Loucy (cell line): Measurements from ENCODE around the gene TNS3.

Experiments
- H2AFZ ChIP-seq: fragments of 200-600 bp; sonication (generic); 2 replicates; pipeline ENCODE4 v1.6.0; 2016; ENCODE audit warnings: antibody characterized with exemption, mild to moderate bottlenecking, low read length, moderate library complexity
- H3F3A ChIP-seq: fragments of 200-600 bp; 2 replicates; pipeline ENCODE4 v1.6.0; 2016; ENCODE audit warnings: antibody characterized with exemption, low read depth, mild to moderate bottlenecking
- H3K27me3 ChIP-seq: fragments of 200-600 bp; sonication (generic); 2 replicates; pipeline ENCODE4 v1.6.1; 2014; ENCODE audit warnings: low read length, mild to moderate bottlenecking; ENCODE audit not compliant: insufficient read depth, poor library complexity, severe bottlenecking
- H3K36me3 ChIP-seq: fragments of 200-600 bp; sonication (generic); 2 replicates; pipeline ENCODE4 v1.6.1; 2016; ENCODE audit warnings: low read length; ENCODE audit not compliant: insufficient read depth
- H3K4me1 ChIP-seq: fragments of 200-600 bp; sonication (generic); 2 replicates; pipeline ENCODE4 v1.5.1; 2014; ENCODE audit warnings: low read length, mild to moderate bottlenecking; ENCODE audit not compliant: insufficient read depth, poor library complexity, severe bottlenecking
- H3K4me2 ChIP-seq: fragments of 200-600 bp; sonication (generic); 2 replicates; pipeline ENCODE4 v1.6.0; 2014; ENCODE audit warnings: antibody characterized with exemption, low read length, low read depth, mild to moderate bottlenecking; ENCODE audit not compliant: poor library complexity, severe bottlenecking
- H3K4me3 ChIP-seq: fragments of 200-600 bp; sonication (generic); 2 replicates; pipeline ENCODE4 v1.5.1; 2014; ENCODE audit warnings: low read length, mild to moderate bottlenecking, mixed read lengths; ENCODE audit not compliant: poor library complexity, severe bottlenecking
- H3K79me2 ChIP-seq: fragments of 200-600 bp; sonication (generic); 2 replicates; pipeline ENCODE4 v1.6.1; 2014; ENCODE audit warnings: low read length; ENCODE audit not compliant: insufficient read depth
- H3K9ac ChIP-seq: fragments of 200-600 bp; sonication (generic); 2 replicates; pipeline ENCODE4 v1.6.0; 2014; ENCODE audit warnings: mild to moderate bottlenecking, low read depth, low read length, moderate library complexity; ENCODE audit not compliant: poor library complexity, severe bottlenecking
- H3K9me2 ChIP-seq: fragments of 200-600 bp; sonication (generic); replicated peaks from 2 replicates; pipeline ENCODE4 v1.6.1; 2016; ENCODE audit warnings: low read depth, low read length, mixed read lengths
- H3K9me3 ChIP-seq: fragments of 200-600 bp; sonication (generic); 2 replicates; pipeline ENCODE4 v1.6.1; 2014; ENCODE audit warnings: mild to moderate bottlenecking, antibody characterized with exemption, low read length, low read depth; ENCODE audit not compliant: insufficient read depth
- H4K20me1 ChIP-seq: fragments of 200-600 bp; sonication (generic); 2 replicates; pipeline ENCODE4 v1.6.0; 2014; ENCODE audit warnings: antibody characterized with exemption, low read length, mild to moderate bottlenecking; ENCODE audit not compliant: insufficient read depth, poor library complexity, severe bottlenecking
- EZH2phosphoT487 ChIP-seq: fragments of 200-600 bp; IDR thresholded peaks from 2 replicates; pipeline ENCODE4 v1.6.1; 2018; ENCODE audit warnings: antibody characterized with exemption, mild to moderate bottlenecking, moderate library complexity, borderline replicate concordance
- TF ChIP-seq, protein P1 (sequence below): fragments of 200-600 bp; sonication (generic); conservative IDR thresholded peaks from 2 replicates; pipeline ENCODE4 v1.5.1; 2014; ENCODE audit warnings: mild to moderate bottlenecking, antibody characterized with exemption, low read length

TNS3 gene

DNA sequence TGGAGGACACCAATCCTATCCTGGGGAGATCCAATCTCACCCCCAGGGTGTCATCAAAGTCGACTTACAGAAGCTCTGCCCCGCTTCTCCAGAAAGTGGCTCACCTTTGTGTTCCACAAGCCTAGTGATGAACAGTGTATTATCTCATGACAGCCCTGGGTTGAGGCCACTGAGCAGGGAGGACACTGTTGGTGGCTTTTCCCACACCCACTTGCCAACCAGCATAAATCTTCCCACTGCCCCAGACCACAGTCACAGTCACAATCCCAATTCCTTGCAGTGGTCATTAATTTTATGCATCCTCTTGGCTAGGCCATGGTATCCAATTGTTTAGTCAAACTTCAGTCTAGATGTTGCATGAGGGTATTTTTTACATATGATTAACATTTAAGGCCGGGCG is 18.4 kb downstream of the TNS3 start:
- H3K4me3 ChIP-seq = no peak overlapping the region
- H3K9ac ChIP-seq = no peak overlapping the region
- H3K4me1 ChIP-seq = no peaks in the 10 kb centered on the region
- TF ChIP-seq, protein P1, sequence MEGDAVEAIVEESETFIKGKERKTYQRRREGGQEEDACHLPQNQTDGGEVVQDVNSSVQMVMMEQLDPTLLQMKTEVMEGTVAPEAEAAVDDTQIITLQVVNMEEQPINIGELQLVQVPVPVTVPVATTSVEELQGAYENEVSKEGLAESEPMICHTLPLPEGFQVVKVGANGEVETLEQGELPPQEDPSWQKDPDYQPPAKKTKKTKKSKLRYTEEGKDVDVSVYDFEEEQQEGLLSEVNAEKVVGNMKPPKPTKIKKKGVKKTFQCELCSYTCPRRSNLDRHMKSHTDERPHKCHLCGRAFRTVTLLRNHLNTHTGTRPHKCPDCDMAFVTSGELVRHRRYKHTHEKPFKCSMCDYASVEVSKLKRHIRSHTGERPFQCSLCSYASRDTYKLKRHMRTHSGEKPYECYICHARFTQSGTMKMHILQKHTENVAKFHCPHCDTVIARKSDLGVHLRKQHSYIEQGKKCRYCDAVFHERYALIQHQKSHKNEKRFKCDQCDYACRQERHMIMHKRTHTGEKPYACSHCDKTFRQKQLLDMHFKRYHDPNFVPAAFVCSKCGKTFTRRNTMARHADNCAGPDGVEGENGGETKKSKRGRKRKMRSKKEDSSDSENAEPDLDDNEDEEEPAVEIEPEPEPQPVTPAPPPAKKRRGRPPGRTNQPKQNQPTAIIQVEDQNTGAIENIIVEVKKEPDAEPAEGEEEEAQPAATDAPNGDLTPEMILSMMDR = no peak
- no peak for TF ChIP-seq EZH2phosphoT487
- H3K9me3 ChIP-seq = peaks cover 3% of the 10 kb centered on the region; the same call in 1 of the 2 replicates
- H3K27me3 ChIP-seq = no peaks in the 10 kb centered on the region
- H3K4me2 ChIP-seq = no peak overlapping the region
- no peak overlapping the region for H2AFZ ChIP-seq
- no peaks in the 10 kb centered on the region for H4K20me1 ChIP-seq
- no peaks in the 10 kb centered on the region for H3K79me2 ChIP-seq
- H3K36me3 ChIP-seq = no peaks in the 10 kb centered on the region
- no peaks in the 10 kb centered on the region for H3K9me2 ChIP-seq
- H3F3A ChIP-seq = no peaks in the 10 kb centered on the region

DNA sequence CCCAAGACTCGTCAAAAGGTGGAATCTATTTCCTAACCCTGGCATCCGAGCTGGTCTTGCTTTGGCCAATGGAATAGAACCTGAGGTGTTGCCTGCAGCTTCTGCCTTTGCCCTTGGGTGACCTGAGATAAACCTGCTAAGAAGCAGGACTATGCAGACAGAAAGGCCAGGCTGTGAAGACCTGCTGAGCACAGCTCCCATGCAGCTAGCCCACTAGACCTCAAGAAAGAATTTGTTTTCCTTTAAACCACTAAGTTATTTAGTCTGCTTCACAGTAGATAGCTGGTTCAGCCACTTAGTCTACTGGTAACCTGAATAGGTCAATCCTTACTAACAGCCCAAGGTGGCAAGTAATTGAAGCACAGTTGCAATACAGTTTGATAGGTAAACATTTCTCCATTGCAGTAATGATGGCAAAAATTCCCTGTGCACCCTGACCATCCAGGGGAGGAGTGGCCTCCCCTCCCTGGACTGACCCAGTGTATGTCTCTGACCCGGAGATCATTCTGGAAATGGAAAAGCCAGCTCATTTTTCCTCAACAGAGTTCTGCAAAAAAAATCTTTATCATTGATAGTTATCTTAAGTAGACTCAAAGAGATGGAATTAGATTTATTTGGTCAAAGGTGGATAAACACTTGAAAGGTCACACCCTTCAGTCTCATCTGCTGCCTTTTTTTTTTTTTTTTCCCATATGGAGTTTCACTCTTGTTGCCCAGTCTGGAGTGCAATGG is 20.0 kb downstream of the TNS3 start:
- Histone ChIP-seq H3K4me1 (no peaks in the 10 kb centered on the region), H3K4me2 (no peak overlapping the region), H3K27me3 (no peaks in the 10 kb centered on the region), H3K9ac (no peak overlapping the region), H4K20me1 (no peaks in the 10 kb centered on the region), H3K4me3 (no peak overlapping the region), H3K79me2 (no peaks in the 10 kb centered on the region), H3K36me3 (no peaks in the 10 kb centered on the region), H3F3A (no peaks in the 10 kb centered on the region), H3K9me3 (peaks cover 7% of the 10 kb centered on the region; the same call in 1 of the 2 replicates), H3K9me2 (no peaks in the 10 kb centered on the region), H2AFZ (no peak overlapping the region)
- TF ChIP-seq, protein P1 = no peak
- TF ChIP-seq EZH2phosphoT487 = no peak

DNA sequence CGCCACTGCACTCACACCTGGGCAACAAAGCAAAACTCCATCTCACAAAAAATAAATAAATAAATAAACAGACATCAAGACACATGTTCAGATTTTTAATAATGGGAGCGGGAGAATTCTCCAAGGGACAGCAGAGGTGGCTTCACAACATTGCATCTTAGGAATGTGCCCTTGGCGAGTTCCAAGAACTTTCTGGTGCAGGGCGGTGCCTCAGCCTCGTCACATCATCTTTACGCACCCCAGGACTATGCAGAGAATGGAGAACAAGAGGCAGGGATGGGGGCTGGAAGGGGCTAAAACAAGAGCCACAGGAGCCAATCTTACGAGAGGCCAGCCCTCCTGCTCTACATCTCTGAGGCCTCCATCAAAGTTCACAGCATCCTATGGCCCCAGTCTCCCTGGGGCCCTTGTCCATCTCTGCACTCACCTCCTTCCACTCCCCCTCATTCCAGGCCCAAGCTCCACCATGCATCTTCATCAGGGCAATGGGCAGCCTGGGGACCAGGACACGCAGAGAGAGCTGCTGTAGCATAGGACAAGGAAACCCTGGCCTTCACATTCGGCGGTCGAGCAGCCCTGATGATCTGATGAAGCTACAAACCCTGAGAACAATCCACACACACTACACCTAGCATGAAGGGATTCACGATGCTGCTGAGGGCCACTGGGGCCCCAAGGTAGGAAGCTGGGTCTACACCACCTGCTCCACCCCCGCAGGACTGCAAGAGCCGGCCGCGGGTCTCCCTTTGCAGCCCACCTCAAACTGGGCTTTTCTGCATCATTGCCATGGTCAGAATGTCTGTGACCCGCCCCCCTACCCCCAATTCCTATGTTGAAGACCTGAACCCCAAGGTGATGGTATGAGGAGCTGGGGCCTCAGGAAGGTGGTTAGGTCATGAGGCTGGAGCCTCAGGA is 22.3 kb downstream of the TNS3 start:
- Histone ChIP-seq H3F3A (no peaks in the 10 kb centered on the region), H3K9me2 (no peaks in the 10 kb centered on the region), H3K36me3 (no peaks in the 10 kb centered on the region), H3K4me2 (no peak overlapping the region), H3K9ac (no peak overlapping the region), H3K9me3 (peaks cover 7% of the 10 kb centered on the region; the same call in 1 of the 2 replicates), H4K20me1 (no peaks in the 10 kb centered on the region), H3K79me2 (no peaks in the 10 kb centered on the region), H3K4me3 (no peak overlapping the region), H3K4me1 (no peaks in the 10 kb centered on the region), H2AFZ (no peak overlapping the region), H3K27me3 (no peaks in the 10 kb centered on the region)
- TF ChIP-seq, protein P1 = no peak
- TF ChIP-seq EZH2phosphoT487 = no peak
